IPS DF 6.9 (cell line): ENCODE results near the gene PAQR7.

Experiments
- DNase-seq: peaks from one replicate; pipeline ENCODE4 v3.0.0-alpha.2; 2013; ENCODE audit warnings: low read depth, low spot score
- H3K27ac ChIP-seq: one replicate; pipeline ENCODE4 v1.5.1; 2013; ENCODE audit warnings: low read length, control low read depth
- H3K27me3 ChIP-seq: 2 replicates; pipeline ENCODE4 v1.6.1; 2013; ENCODE audit warnings: mild to moderate bottlenecking, low read length; ENCODE audit not compliant: control insufficient read depth, insufficient read depth
- H3K36me3 ChIP-seq: 2 replicates; pipeline ENCODE4 v1.6.1; 2013; ENCODE audit warnings: low read length; ENCODE audit not compliant: control insufficient read depth, insufficient read depth
- H3K4me1 ChIP-seq: 2 replicates; pipeline ENCODE4 v1.6.1; 2013; ENCODE audit warnings: low read length; ENCODE audit not compliant: control insufficient read depth, insufficient read depth
- H3K4me3 ChIP-seq: 2 replicates; pipeline ENCODE4 v1.5.1; 2013; ENCODE audit warnings: mild to moderate bottlenecking, low read length
- H3K9me3 ChIP-seq: 2 replicates; pipeline ENCODE4 v1.6.1; 2013; ENCODE audit warnings: low read length, inconsistent platforms; ENCODE audit not compliant: control insufficient read depth, insufficient read depth
- WGBS: extraction: QIAGEN DNeasy Blood & Tissue Kit; methylation state at CpG from one replicate; pipeline ENCODE4 v1.1.7; 2013; ENCODE audit warnings: mixed read lengths, missing lambda C conversion rate; ENCODE audit not compliant: insufficient read length, insufficient coverage; 5-methylcytosine and 5-hydroxymethylcytosine counted together

The PAQR7 gene

GRCh38 chr1:25902462-25902861, 27.0 kb upstream of the PAQR7 start:
- H3K9me3 ChIP-seq: no peaks in the 10 kb centered on the region
- WGBS: no CpG with 5 or more reads among the region's 3 CpGs
- no peaks in the 10 kb centered on the region for H3K4me1 ChIP-seq
- no peak overlapping the region for H3K4me3 ChIP-seq
- H3K27me3 ChIP-seq: no peaks in the 10 kb centered on the region
- no peak for DNase-seq
- H3K36me3 ChIP-seq: peaks cover 26% of the 10 kb centered on the region; the same call in 1 of the 2 replicates
- H3K27ac ChIP-seq: no peak overlapping the region

- no peak overlapping the region for H3K27ac ChIP-seq
- H3K36me3 ChIP-seq: peaks cover 26% of the 10 kb centered on the region; the same call in 1 of the 2 replicates
- no CpG with 5 or more reads among the region's 5 CpGs for WGBS
- no peak for DNase-seq
- H3K4me1 ChIP-seq: peaks cover 3% of the 10 kb centered on the region; the same call in 1 of the 2 replicates
- no peak overlapping the region for H3K4me3 ChIP-seq
- H3K27me3 ChIP-seq: no peaks in the 10 kb centered on the region
- no peaks in the 10 kb centered on the region for H3K9me3 ChIP-seq
Observed at GRCh38 chr1:25900219-25900618, 24.7 kb upstream of the PAQR7 start.

- peaks cover 26% of the 10 kb centered on the region; the same call in 1 of the 2 replicates for H3K36me3 ChIP-seq
- no peak for DNase-seq
- H3K27ac ChIP-seq: no peak overlapping the region
Observed at GRCh38 chr1:25899792-25900191, 24.3 kb upstream of the PAQR7 start.

GRCh38 chr1:25898223-25899015, 22.9 kb upstream of the PAQR7 start:
- Histone ChIP-seq H3K27ac (no peak overlapping the region), H3K27me3 (no peaks in the 10 kb centered on the region), H3K36me3 (peaks cover 26% of the 10 kb centered on the region; the same call in 1 of the 2 replicates), H3K4me1 (peaks cover 3% of the 10 kb centered on the region; the same call in 1 of the 2 replicates), H3K9me3 (no peaks in the 10 kb centered on the region), H3K4me3 (no peak overlapping the region)
- no CpG with 5 or more reads among the region's 11 CpGs for WGBS
- no peak for DNase-seq

More at GRCh38 chr1:25899792-25900191, 24.3 kb upstream of the PAQR7 start:
- H3K9me3 ChIP-seq: no peaks in the 10 kb centered on the region
- H3K4me3 ChIP-seq: no peak overlapping the region
- H3K4me1 ChIP-seq: peaks cover 3% of the 10 kb centered on the region; the same call in 1 of the 2 replicates
- WGBS: no CpG with 5 or more reads among the region's 6 CpGs
- no peaks in the 10 kb centered on the region for H3K27me3 ChIP-seq

- Histone ChIP-seq H3K4me1 (peaks cover 4% of the 10 kb centered on the region; the same call in 1 of the 2 replicates), H3K27me3 (no peaks in the 10 kb centered on the region), H3K27ac (no peak overlapping the region), H3K36me3 (peaks cover 26% of the 10 kb centered on the region; the same call in 1 of the 2 replicates), H3K9me3 (no peaks in the 10 kb centered on the region), H3K4me3 (no peak overlapping the region)
- whole genome bisulfite sequencing: no CpG with 5 or more reads among the region's 5 CpGs
- no peak for DNase-seq
Observed at GRCh38 chr1:25897754-25898153, 22.2 kb upstream of the PAQR7 start.

GRCh38 chr1:25896266-25896665, 20.8 kb upstream of the PAQR7 start:
- Histone ChIP-seq H3K36me3 (peaks cover 16% of the 10 kb centered on the region; the same call in 1 of the 2 replicates), H3K27me3 (no peaks in the 10 kb centered on the region), H3K4me1 (peaks cover 11% of the 10 kb centered on the region), H3K4me3 (no peak overlapping the region), H3K27ac (no peak overlapping the region), H3K9me3 (no peaks in the 10 kb centered on the region)
- no peak for DNase-seq
- WGBS: no CpG with 5 or more reads among the region's 1 CpG

GRCh38 chr1:25895365-25895990, 20.0 kb upstream of the PAQR7 start:
- H3K27me3 ChIP-seq: no peaks in the 10 kb centered on the region
- no peaks in the 10 kb centered on the region for H3K9me3 ChIP-seq
- no peak for DNase-seq
- H3K4me1 ChIP-seq: peaks cover 11% of the 10 kb centered on the region
- peaks cover 12% of the 10 kb centered on the region; the same call in 1 of the 2 replicates for H3K36me3 ChIP-seq
- no peak overlapping the region for H3K4me3 ChIP-seq
- no CpG with 5 or more reads among the region's 12 CpGs for WGBS
- no peak overlapping the region for H3K27ac ChIP-seq

- Histone ChIP-seq H3K4me1 (peaks cover 13% of the 10 kb centered on the region), H3K27me3 (no peaks in the 10 kb centered on the region), H3K4me3 (no peak overlapping the region; the same call in 1 of the 2 replicates), H3K36me3 (no peaks in the 10 kb centered on the region; the same call in 1 of the 2 replicates), H3K27ac (no peak overlapping the region), H3K9me3 (no peaks in the 10 kb centered on the region)
- no CpG with 5 or more reads among the region's 4 CpGs for WGBS
- DNase-seq: no peak
Observed at GRCh38 chr1:25893116-25893515, 17.6 kb upstream of the PAQR7 start.

GRCh38 chr1:25891606-25892005, 16.1 kb upstream of the PAQR7 start:
- Histone ChIP-seq H3K27me3 (no peaks in the 10 kb centered on the region), H3K9me3 (no peaks in the 10 kb centered on the region), H3K4me3 (no peak overlapping the region), H3K4me1 (peaks cover 13% of the 10 kb centered on the region), H3K27ac (no peak overlapping the region), H3K36me3 (no peaks in the 10 kb centered on the region; the same call in 1 of the 2 replicates)
- DNase-seq: no peak
- WGBS: no CpG with 5 or more reads among the region's 5 CpGs

- H3K27me3 ChIP-seq: no peaks in the 10 kb centered on the region
- no peaks in the 10 kb centered on the region; the same call in 1 of the 2 replicates for H3K36me3 ChIP-seq
- no peaks in the 10 kb centered on the region for H3K9me3 ChIP-seq
- no peak for DNase-seq
- no peak overlapping the region for H3K4me3 ChIP-seq
- no CpG with 5 or more reads among the region's 10 CpGs for WGBS
- H3K4me1 ChIP-seq: peaks cover 10% of the 10 kb centered on the region
- H3K27ac ChIP-seq: no peak overlapping the region
Observed at GRCh38 chr1:25890239-25891034, 14.9 kb upstream of the PAQR7 start.
